OCI-LY3 (cell line): ENCODE results near the gene PTK6.

Experiments used
- H2AFZ ChIP-seq: fragments of 200-600, 300-600 bp; shearing (Covaris generic); 2 replicates; pipeline ENCODE4 v1.6.0; 2014; ENCODE audit warnings: antibody characterized with exemption, low read depth, low read length
- H3K27ac ChIP-seq: fragments of 200-600, 300-600 bp; sonication (generic); 2 replicates; pipeline ENCODE4 v1.5.1; 2014; ENCODE audit warnings: mild to moderate bottlenecking, low read length, moderate library complexity, mixed read lengths
- H3K27me3 ChIP-seq: fragments of 200-600, 300-600 bp; sonication (generic); 2 replicates; pipeline ENCODE4 v1.6.1; 2014; ENCODE audit warnings: low read depth, low read length, mixed read lengths
- H3K36me3 ChIP-seq: fragments of 200-600, 300-600 bp; sonication (generic); replicated peaks from 2 replicates; pipeline ENCODE3; 2014; ENCODE audit warnings: low read depth, low read length, mixed read lengths
- H3K4me1 ChIP-seq: fragments of 300-600, 200-600 bp; sonication (generic); 2 replicates; pipeline ENCODE4 v1.6.1; 2014; ENCODE audit warnings: low read length, mixed read lengths
- H3K4me2 ChIP-seq: fragments of 200-600, 300-600 bp; sonication (generic); 2 replicates; pipeline ENCODE4 v1.6.1; 2014; ENCODE audit warnings: low read length, mixed read lengths
- H3K4me3 ChIP-seq: fragments of 300-600, 200-600 bp; sonication (generic); 2 replicates; pipeline ENCODE4 v1.5.1; 2014; ENCODE audit warnings: antibody characterized with exemption, mild to moderate bottlenecking, low read length, moderate library complexity
- H3K79me2 ChIP-seq: fragments of 300-600, 200-600 bp; shearing (Covaris generic); 2 replicates; pipeline ENCODE4 v1.6.1; 2014; ENCODE audit warnings: mild to moderate bottlenecking, low read length, mixed read lengths
- H3K9ac ChIP-seq: fragments of 300-600, 200-600 bp; shearing (Covaris generic); 2 replicates; pipeline ENCODE4 v1.6.0; 2014; ENCODE audit warnings: mild to moderate bottlenecking, low read length, moderate library complexity
- H3K9me3 ChIP-seq: fragments of 200-600, 300-600 bp; shearing (Covaris generic); 2 replicates; pipeline ENCODE4 v1.6.1; 2014; ENCODE audit warnings: low read length, mixed read lengths; ENCODE audit not compliant: insufficient read depth
- H4K20me1 ChIP-seq: fragments of 200-600, 300-600 bp; sonication (generic); 2 replicates; pipeline ENCODE4 v1.6.1; 2016; ENCODE audit warnings: low read length, mixed read lengths; ENCODE audit not compliant: insufficient read depth
- EZH2phosphoT487 ChIP-seq: fragments of 200-600 bp; shearing (Covaris generic); IDR thresholded peaks from 2 replicates; pipeline ENCODE4 v1.6.1; 2018; ENCODE audit warnings: antibody characterized with exemption, mixed run types, low read depth
- TF ChIP-seq, protein P1 (sequence below): fragments of 200-600, 300-600 bp; sonication (generic); IDR thresholded peaks from 2 replicates; pipeline ENCODE4 v1.5.1; 2014; ENCODE audit warnings: antibody characterized with exemption, low read length, low read depth

Gene PTK6

GRCh38 chr20:63487781-63488241 is 49.4 kb downstream of the PTK6 start:
- Histone ChIP-seq H3K9me3 (no peaks in the 10 kb centered on the region), H3K9ac (no peak overlapping the region), H3K27me3 (no peaks in the 10 kb centered on the region), H3K79me2 (no peaks in the 10 kb centered on the region), H2AFZ (no peak overlapping the region), H4K20me1 (no peaks in the 10 kb centered on the region), H3K27ac (no peak overlapping the region), H3K4me2 (no peak overlapping the region), H3K4me3 (no peak overlapping the region), H3K4me1 (no peaks in the 10 kb centered on the region), H3K36me3 (no peaks in the 10 kb centered on the region)
- TF ChIP-seq, protein P1, sequence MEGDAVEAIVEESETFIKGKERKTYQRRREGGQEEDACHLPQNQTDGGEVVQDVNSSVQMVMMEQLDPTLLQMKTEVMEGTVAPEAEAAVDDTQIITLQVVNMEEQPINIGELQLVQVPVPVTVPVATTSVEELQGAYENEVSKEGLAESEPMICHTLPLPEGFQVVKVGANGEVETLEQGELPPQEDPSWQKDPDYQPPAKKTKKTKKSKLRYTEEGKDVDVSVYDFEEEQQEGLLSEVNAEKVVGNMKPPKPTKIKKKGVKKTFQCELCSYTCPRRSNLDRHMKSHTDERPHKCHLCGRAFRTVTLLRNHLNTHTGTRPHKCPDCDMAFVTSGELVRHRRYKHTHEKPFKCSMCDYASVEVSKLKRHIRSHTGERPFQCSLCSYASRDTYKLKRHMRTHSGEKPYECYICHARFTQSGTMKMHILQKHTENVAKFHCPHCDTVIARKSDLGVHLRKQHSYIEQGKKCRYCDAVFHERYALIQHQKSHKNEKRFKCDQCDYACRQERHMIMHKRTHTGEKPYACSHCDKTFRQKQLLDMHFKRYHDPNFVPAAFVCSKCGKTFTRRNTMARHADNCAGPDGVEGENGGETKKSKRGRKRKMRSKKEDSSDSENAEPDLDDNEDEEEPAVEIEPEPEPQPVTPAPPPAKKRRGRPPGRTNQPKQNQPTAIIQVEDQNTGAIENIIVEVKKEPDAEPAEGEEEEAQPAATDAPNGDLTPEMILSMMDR, result no peak
- TF ChIP-seq EZH2phosphoT487, result no peak

DNA sequence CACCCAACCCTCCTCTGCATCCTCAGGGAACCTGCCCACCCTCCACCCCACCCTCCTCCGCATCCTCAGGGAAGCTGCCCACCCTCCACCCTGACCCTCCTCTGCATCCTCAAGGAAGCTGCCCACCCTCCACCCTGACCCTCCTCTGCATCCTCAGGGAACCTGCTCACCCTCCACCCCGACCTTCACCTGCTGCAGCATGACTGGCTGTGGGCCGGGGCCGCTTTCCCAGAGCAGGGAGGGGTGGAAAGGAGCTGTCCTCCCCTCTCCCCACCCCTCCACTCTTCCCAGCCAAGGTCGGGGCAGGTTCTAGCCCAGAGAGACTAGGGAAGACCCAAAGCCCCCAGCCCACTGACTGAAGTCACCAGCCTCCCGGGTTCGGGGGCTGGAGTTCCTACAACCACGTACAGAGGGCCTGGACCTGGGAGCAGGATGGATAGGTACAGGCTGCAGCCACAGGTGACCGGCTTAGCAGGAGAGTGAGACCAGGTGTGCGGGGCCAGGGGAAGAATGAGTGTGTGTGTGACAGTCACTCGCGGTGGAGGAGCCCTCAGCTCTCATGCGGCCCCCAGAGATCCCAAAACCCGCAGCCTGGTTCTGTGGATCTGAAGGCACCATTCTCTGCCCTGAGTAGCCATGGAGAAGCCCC is 49.9 kb downstream of the PTK6 start:
- Histone ChIP-seq H3K36me3 (no peaks in the 10 kb centered on the region), H3K79me2 (no peaks in the 10 kb centered on the region), H3K4me3 (no peak overlapping the region), H3K9ac (no peak overlapping the region), H3K4me2 (no peak overlapping the region), H3K27me3 (no peaks in the 10 kb centered on the region), H3K9me3 (no peaks in the 10 kb centered on the region), H4K20me1 (no peaks in the 10 kb centered on the region), H2AFZ (no peak overlapping the region), H3K4me1 (no peaks in the 10 kb centered on the region), H3K27ac (no peak overlapping the region)
- TF ChIP-seq, protein P1, result no peak
- no peak for TF ChIP-seq EZH2phosphoT487

GRCh38 chr20:63486300-63486855 is 50.8 kb downstream of the PTK6 start:
- Histone ChIP-seq H3K27ac (no peak overlapping the region), H2AFZ (no peak overlapping the region), H3K27me3 (no peaks in the 10 kb centered on the region; the same call in 1 of the 2 replicates), H3K9me3 (no peaks in the 10 kb centered on the region), H3K4me1 (no peaks in the 10 kb centered on the region), H4K20me1 (no peaks in the 10 kb centered on the region), H3K9ac (no peak overlapping the region), H3K36me3 (no peaks in the 10 kb centered on the region), H3K79me2 (no peaks in the 10 kb centered on the region), H3K4me3 (no peak overlapping the region), H3K4me2 (no peak overlapping the region)
- TF ChIP-seq, protein P1, result no peak
- no peak for TF ChIP-seq EZH2phosphoT487

GRCh38 chr20:63484651-63485403 is 52.3 kb downstream of the PTK6 start:
- Histone ChIP-seq H3K79me2 (no peaks in the 10 kb centered on the region), H3K4me3 (no peak overlapping the region), H3K9me3 (no peaks in the 10 kb centered on the region), H3K36me3 (no peaks in the 10 kb centered on the region), H3K27me3 (no peaks in the 10 kb centered on the region; the same call in 1 of the 2 replicates), H3K9ac (no peak overlapping the region), H3K4me2 (no peak overlapping the region), H3K27ac (no peak overlapping the region), H4K20me1 (no peaks in the 10 kb centered on the region), H3K4me1 (no peaks in the 10 kb centered on the region), H2AFZ (no peak overlapping the region)
- TF ChIP-seq EZH2phosphoT487, result no peak
- TF ChIP-seq, protein P1, result no peak
